Activated CD4-positive, alpha-beta T cell treated with anti-CD3 and anti-CD28 coated beads for 4 hours (primary cell): ENCODE data around the gene ITGB5.
A peak's percentile ranks its signal among the peaks of the same experiment; 100 is the strongest.
"Not testable (repeated sequence)": the region's sequence is repeated elsewhere in the genome, so short reads cannot be mapped to it uniquely, and the experiment has no call there.

Experiments
- DNase-seq, 2 donors: peaks; one replicate each; pipeline ENCODE4 v3.0.0-alpha.2; 2020

Gene ITGB5

DNA sequence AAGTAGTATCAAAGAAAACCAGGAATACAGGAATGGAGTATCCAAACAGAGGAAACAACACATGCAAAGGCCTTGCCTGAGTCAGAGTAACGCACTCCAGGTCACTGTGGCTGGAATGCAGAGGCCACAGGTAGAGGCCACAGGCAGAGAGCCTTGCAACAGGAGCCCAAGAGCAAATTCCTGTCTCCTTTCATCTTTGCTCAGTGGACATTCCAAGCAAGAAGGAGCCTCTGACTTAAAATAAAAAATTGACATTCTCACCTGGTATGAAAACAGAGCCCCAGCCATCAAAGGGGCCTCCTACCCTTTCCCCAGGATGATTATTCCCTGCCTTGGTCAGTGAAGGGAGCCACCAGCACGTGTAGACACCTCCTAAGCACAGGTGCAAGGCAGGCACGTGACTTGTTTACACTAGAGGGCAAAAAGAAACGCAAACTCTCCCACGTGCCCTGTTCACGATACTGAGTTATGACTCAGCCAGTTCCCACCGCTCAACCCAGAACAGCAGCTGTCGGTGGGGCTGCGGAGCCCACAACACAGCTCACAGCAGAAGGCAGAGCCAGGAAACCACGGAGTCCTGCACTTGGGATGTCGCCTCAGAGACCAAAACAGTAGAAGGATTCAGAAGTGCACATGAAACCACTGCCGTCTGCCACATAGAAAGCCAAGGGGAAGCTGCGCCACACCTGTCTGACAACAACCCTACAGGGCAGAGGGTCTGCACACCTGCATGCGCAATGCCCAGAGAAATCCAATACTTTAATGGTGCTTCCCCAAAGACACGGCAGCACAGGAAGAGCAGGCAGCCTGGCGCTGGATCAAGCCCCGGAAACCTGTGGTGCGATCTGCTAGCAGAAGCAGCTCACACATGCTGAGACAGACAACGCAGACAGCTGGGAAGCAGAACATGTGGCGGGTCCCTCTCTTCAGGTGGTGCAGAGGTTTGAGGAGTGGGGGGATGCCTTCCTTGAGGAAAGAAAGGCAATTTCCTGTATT, 52.1 kb downstream of the ITGB5 start:
- DNase-seq = peak; percentile 19 to 32

DNA sequence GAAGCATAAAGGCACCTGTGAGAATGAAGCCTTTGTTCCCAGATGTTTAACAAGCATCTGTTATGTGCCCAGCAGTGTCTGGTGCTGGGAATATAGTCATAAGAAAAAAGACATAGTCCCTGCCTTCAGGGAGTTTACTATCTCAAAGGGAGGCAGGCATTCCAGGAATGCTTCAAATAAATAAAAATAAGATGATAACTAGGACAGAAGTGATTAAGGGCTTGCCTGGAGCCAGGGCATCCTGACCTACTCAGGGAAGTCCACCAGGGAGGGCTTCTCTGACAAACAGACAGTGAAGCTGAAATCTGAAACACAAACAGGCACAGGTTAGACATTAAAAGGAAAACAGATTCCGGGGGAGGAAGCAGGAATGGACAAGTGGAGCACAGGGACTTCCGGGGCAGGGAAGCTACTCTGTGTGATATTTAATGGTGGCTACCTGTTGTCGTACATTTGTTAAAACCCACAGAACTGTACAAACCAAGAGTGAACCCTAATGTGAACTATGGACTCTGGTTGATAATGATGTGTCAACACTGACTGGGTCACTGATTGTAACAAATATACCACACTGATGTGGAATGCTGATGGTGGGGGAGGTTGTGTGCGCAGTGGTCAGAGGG, 53.3 kb downstream of the ITGB5 start:
- no peak for DNase-seq

DNA sequence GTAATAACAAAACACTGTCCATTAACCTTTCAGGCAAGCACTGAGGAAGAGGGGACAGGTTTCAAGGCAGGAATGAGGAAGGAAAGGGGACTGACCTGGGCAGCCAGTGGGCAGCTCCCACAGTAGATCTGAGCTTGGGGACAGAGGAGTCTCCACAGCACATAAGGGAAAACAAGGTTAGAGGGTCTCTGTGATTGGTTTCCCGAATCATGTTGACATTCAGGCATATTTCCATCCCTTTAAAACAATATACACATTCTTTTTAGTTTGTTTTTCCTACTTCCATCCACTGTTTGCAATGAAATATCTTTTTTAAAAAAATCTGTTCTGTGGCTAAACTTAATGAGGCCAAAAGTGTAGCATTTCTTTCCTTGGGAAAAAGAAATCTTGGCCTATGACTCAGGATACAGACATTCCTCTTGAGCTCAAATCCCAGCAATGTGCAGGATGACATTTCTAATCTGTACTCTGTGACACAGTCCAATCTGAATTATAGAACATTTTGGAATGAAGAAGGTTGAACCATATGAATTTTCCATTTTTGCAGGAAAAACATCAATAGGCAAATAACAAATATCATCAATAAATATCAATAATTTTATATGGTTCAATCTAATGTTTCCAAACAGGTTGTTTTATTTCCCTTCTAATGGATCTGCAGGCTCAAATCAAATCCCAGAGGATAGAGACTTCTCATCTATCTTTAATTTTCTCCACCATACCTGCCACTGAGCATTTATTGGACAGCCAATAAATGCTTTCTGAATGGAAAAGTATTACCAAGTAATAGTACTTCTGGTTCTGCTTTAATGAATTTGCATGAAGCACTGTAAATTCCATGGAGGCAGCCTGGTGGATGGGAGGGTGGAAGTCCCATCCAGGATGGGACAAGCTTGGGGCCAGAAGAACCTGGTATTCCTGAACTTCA, 54.1 kb downstream of the ITGB5 start:
- no peak for DNase-seq

DNA sequence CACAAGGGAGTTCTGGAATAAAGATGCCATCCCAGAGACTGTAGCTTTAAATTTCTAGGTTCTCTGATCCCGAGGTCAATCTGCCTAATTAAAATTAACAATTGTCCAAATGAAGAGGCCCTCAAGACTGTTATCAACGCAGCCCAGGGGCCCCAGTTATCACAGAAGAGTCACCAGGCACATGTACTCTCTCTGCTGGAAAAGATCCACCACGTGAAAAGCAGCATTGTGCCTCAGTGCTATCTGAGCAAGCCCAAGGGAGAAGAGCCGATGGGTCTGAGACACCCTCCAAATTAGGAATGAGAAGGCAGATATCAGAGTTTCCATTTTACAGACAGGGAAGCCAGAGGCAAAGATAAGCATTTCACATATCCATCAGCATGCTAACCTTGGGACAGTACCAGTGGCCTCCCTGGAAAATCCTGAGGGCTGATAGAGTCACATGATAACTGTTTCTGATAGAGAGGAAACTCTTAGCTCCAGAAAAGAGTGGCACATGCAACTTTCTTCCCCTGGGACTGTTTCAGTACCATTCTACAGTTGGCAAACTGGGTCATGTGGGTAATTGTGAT, 55.5 kb downstream of the ITGB5 start:
- DNase-seq = no peak

DNA sequence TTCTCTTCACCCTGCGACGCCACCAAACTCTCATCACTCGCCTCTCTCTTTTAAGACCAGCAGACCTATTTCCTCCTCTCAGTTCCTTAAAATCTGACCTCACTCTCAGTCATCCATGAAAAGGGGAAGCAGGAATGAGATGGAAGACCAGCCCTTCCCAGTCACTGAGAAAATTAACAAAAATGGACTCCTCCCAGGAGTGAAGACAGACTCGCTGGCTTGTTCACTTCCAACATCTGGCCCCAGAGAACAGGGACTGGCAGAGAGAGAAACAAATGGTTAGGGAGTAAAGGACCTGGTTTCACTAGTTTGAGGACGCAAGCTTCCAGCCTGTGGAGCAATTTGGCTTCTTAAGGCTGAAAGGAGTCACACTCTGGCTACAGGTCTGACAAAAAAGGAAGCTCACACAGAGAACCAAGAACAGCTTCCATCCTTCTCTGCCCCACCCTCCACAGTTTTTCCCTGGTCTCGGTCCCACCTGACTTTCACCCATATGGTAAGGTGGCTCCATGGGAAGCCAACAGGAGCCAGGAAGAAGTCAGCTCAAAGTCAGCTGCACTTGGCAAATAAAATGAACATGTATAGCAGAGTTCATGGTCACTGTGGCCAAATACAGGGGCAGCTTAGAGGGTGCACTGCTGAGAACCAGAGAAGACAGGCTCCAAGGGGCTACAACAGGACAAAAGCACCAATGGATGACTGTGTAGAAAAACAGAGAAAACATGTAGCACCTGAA, 57.2 kb downstream of the ITGB5 start:
- DNase-seq = no peak

DNA sequence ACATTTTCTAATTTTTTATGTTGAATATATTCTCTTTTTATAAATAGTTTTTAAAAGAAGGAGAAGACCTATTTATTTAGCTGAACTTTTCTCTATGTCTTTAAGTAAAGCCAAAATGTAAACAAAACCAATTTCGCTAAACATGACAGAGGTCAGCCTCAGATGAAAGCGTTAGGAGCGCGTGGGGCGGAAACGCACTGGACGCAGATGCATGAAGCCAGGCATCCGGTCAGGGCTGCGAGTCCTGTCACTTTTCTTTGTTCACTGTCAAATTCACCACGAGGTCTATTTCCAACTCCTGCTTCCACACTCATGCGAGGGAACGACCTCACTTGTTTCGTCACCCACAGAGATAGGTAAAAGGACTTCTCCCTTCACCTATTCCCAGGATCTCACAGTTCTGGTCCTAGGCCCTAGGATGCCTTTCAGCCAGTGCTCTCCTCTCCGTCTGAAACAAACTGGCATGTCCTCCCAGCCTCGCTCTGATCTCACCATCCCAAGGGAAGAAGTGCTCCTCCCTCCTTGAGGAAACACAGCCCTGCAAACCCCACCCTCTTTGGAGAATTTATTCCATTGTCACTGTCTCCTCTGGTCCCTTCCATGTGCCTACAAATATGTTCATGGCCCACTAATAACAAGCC, 57.9 kb downstream of the ITGB5 start:
- DNase-seq = no peak

DNA sequence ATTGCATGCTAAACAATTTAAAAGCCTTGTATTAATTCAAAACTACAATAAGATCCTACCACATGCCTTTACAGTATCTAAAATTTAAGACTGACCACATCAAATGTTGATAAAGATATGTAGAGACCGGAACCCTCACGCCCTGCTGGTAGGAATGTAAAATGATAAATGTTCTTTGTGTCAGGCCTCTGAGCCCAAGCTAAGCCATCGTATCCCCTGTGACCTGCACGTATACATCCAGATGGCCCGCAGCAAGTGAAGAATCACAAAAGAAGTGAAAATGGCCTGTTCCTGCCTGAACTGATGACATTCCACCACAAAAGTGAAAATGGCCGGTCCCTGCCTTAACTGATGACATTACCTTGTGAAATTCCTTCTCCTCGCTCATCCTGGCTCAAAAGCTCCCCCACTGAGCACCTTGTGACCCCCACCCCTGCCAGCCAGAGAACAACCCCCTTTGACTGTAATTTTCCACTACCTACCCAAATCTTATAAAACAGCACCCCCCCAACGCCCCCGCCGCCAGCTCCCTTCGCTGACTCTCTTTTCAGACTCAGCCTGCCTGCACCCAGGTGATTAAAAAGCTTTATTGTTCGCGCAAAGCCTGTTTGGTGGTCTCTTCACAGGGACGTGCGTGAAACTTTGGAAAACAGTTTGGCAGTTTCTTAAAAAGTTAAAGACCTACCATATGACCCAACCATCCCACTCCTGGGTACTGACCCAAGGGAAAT, 59.5 kb downstream of the ITGB5 start:
- DNase-seq = not testable (repeated sequence)

DNA sequence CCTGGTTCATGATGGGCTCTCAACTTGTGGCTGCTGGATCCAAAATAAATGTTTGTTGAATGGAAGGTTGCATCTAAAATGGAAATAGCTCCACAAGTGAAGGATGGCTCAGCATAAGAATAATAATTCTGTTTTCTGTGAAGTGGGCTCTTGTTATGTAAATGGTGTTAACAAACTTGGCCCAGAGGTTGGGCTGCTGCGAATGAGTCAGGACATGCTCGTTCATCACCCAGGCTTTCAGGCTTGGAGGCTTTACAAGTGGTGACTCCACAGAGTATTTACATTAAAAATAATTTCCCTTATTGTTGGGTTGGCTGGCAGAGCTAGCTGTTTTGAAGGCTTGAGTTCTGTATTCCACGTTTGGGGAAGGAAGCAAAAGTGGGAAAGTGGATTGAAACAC, 60.5 kb downstream of the ITGB5 start:
- no peak for DNase-seq

DNA sequence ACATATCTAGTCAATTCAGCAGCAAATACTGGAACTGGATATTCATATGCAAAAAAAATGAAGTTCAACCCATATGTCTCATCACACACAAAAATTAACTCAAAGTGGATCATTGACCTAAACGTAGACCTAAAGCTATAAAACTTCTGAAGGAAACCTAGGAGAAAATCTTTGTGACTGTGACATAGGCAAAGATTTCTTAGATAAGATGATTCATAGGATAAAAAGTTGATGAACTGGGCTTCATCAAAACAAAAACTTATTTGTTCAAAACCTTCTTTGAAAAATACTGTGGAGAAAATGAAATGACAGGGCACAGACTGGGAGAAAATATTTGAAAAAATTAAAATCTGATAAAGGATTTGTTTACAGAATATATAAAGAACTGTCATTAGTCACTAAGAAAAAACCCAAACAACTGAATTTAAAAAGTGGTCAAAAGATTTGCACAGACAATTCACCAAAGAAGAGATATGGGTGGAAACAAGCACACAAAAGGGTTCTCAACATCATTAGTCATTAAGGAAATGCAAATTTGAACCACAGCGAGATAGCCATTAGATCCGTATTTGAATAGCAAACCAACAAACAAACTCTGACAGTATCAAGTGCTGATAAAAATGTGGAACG, 62.8 kb downstream of the ITGB5 start:
- no peak for DNase-seq

DNA sequence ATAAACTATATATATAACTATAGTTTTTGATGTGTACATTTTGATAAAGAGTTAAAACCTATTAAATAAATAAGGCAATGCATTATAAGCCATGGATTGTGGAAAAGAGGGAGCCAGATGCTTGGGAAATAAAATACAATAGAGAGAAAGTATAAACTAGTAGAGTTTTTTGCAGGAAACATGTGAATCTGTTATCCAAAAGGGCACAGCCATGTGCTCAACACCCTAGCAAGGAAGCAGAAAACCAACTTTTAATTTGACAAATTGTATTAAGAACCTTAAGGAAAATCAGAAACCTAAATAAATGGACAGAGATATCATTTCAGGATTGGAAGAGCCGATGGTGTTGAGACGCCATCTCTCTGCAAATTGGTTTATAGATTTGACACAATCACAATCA, 63.5 kb downstream of the ITGB5 start:
- no peak for DNase-seq

DNA sequence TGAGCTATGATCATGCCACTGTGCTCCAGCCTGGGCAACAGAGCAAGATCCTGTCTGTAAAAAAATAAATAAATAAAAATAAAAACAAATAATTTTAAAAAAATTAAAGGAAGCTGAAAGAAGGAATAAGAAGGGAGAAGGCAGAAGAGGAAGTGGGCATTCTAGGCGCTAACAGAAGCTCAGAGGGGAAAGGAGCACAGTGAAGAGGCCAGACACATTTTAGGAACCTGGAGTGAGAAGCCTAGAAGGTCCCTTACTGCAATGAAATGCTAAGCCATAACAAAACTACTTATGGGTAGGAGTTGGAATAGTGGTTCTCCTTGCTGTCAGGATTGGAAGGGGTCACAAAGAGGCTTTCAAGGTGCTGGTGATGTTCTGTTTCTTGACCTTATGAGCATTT, 64.0 kb downstream of the ITGB5 start:
- DNase-seq = no peak

DNA sequence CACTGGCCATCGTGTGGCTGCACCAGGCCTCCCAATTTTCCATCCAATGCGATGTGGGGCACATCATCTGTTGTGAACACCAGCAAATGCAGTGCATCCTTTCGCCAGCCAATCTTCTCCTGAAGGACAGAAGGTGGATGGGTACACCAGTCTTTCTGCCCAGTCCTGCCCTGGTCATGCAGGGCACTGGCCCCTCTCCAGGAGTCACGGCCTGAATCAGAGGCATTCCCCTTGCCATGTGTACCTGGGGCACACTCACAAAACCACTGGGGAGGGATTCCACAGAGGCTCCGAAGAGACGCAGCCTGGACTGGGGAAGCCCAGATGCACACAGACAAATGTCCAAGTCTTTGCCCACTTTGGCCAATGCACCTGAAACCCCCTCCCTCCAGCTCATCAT, 65.8 kb downstream of the ITGB5 start:
- DNase-seq = no peak

DNA sequence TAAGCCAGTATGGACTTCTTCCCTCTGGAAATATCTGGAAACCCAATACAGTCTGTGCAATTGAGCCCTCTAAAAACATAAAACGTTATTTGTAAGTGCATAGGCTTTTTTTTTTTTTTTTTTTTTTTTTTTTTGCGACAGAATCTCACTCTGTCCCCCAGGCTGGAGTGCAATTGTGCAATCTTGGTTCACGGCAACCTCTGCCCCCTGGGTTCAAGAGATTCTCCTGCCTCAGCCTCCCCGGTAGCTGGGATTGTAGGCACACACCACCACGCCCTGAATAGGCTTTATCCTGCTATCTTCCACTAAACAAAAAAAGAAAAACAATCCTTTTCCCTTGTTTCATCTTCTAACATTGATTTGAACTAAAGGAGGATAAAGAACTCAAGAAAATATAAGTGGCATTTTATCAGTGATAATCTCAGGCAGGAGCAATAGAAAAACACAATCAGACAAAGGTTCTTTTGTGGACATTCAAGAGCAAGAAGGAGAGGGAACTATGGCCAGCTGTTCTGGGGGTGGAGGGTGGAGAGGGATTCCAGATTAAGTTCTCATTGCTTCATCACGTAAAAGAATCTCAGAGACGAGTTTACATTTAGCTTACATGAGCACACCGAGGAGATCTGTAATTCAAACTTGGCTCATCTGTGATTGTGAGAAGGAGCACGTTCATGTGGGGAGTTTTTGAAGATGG, 68.6 kb downstream of the ITGB5 start:
- no peak for DNase-seq

DNA sequence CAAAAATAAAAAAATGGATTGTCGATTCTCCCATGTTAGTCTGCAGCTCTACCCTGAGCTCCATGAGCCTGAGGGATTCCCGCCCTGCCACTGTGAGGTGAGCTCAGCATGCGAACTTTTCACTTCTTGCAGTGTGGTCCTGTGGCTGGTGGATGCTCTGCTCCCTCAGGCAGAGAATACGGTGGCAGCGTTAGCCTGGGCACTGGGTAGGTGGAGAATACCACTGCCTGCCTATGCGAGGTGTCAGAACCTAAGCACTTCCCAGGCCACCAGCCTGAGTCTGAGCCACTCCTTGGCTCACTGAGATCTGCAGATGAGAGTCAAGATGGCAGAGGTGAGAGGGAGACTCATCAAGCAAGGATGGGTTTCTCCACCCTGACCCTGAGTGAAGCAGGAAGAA, 70.1 kb downstream of the ITGB5 start:
- no peak for DNase-seq

DNA sequence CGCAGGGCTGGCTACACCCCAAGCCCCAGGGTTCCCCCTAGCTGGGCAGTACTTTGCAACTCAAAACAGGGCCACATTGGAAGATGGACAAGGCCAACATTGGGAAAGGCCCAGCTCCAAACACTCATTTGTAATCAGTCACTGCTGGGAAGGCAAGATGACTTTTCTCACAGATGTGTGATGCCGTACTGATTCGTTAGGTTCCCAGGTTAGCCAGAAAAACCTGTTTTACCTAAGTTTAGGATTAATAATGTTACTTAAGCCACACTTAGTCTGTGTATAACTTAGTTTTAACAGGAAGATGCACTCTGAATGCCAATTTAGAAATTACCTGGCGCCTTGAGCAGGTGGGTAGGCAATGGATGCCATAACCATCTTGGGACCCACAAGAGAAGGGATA, 71.0 kb downstream of the ITGB5 start:
- DNase-seq = no peak

DNA sequence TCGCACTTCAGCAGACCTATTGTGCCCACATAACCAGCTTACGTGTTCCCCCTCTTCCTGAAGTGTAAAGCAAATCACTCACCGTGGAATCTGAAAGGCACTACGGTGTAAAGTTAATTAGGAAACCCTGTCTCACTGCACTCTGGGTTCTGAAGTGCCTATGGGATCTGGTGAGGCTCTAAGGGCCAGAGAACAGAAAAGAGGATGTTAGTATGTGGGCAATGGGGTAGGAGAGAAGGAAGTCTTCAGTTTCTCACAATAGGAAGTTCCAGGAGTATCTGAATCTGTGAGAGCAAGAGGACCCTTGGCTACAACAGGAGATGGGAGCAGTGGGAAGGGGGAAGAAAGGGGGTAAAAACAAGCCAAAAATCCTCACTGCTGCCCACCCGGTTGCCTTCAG, 71.4 kb downstream of the ITGB5 start:
- DNase-seq = no peak

DNA sequence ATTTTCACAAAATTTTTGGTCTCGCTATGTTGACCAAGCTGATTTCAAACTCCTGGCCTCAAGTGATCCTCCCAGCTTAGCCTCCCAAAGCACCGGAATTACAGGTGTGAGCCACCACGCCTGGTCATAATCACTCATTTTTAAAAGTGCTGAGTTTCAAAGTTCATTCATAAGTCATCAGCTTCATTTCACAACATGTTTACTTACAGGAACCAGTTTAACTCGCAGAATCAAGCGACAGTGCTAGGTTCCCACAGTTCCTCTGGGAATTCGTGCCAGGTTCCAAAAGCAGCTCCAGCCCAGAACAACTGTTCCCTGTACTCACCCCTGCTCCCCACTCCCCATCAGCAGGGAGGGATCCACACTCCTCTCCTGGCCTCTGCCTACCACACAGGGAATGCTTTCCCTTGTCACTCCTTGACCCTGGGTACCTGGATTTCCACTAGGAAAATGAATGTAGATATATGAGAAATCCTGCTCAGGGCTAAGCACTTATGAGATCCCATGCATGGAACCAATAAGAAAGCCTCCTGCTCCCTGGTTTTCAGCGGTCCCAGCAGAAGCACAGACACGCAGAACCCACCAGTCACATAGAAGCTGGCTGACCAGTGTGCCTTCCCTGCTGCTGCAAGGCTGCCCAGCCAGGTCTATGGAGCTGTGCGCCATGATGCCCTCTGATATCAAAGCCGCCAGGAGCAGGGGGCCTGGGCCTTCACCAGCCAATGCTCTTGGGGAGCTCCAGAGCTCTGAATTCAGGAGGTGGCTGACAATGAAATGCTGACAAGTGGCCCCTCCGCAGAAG, 72.3 kb downstream of the ITGB5 start:
- DNase-seq = no peak

DNA sequence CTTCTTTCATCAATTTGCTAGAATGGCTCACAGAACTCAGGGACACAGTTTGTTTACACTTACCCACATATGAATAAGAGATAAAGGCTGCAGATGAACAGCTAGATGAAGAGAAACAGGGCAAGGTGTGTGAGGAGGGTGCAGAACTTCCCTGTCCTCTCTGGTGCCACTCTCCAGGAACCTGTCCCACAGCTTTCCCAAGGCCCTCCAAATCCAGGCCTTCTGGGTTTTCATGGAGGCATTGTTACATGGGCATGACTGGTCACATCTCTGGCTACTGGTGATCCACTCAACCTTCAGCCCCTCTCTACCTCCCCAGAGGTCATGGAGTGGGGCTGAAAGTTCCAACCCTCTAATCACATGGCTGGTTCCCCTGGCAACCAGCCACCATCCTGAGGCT, 73.6 kb downstream of the ITGB5 start:
- no peak for DNase-seq
